Ishikawa (cell line): ENCODE measurements around the gene LDHD.

Experiments used
- CEBPB ChIP-seq: IDR thresholded peaks from 2 replicates; pipeline ENCODE4 v1.6.1; 2012
- CREB1 ChIP-seq: IDR thresholded peaks from 2 replicates; pipeline ENCODE4 v1.6.1; 2012; ENCODE audit warnings: low read depth
- EGR1 ChIP-seq: IDR thresholded peaks from 2 replicates; pipeline ENCODE4 v1.6.1; 2012
- EP300 ChIP-seq: IDR thresholded peaks from 2 replicates; pipeline ENCODE4 v1.6.1; 2012; ENCODE audit warnings: borderline replicate concordance
- FOXM1 ChIP-seq: IDR thresholded peaks from 2 replicates; pipeline ENCODE4 v1.6.1; 2012; ENCODE audit warnings: low read depth, borderline replicate concordance
- MAX ChIP-seq: IDR thresholded peaks from 2 replicates; pipeline ENCODE4 v1.6.1; 2012
- NFIC ChIP-seq: IDR thresholded peaks from 2 replicates; pipeline ENCODE4 v1.6.1; 2012
- RAD21 ChIP-seq: IDR thresholded peaks from 2 replicates; pipeline ENCODE4 v1.6.1; 2012; ENCODE audit warnings: low read depth
- REST ChIP-seq: IDR thresholded peaks from 2 replicates; pipeline ENCODE4 v1.6.1; 2012; ENCODE audit warnings: low read depth, mild to moderate bottlenecking
- TAF1 ChIP-seq: IDR thresholded peaks from 2 replicates; pipeline ENCODE4 v1.6.1; 2012; ENCODE audit warnings: low read depth, mild to moderate bottlenecking
- TCF12 ChIP-seq: IDR thresholded peaks from 2 replicates; pipeline ENCODE4 v1.6.1; 2012; ENCODE audit warnings: low read depth
- TEAD4 ChIP-seq: IDR thresholded peaks from 2 replicates; pipeline ENCODE4 v1.6.1; 2012
- USF1 ChIP-seq: IDR thresholded peaks from 2 replicates; pipeline ENCODE4 v1.6.1; 2012
- YY1 ChIP-seq: IDR thresholded peaks from 2 replicates; pipeline ENCODE4 v1.6.1; 2012; ENCODE audit warnings: low read depth
- ZBTB7A ChIP-seq: IDR thresholded peaks from 2 replicates; pipeline ENCODE4 v1.6.1; 2012; ENCODE audit warnings: low read depth

Gene LDHD

GRCh38 chr16:75068085-75069031 is 48.2 kb downstream of the LDHD start:
- TF ChIP-seq ZBTB7A (no peak), REST (no peak), YY1 (no peak), USF1 (no peak), CEBPB (no peak), TEAD4 (no peak), FOXM1 (no peak), TAF1 (no peak), EGR1 (no peak), TCF12 (no peak), NFIC (no peak), EP300 (no peak), RAD21 (no peak), MAX (no peak), CREB1 (no peak)

GRCh38 chr16:75066861-75067447 is 49.6 kb downstream of the LDHD start:
- TF ChIP-seq ZBTB7A (no peak), REST (no peak), MAX (no peak), TAF1 (no peak), FOXM1 (no peak)

- TF ChIP-seq TEAD4 (peak; percentile 33; the same call in 1 of the 2 replicates), MAX (peak; percentile 58), EGR1 (no peak), EP300 (no peak), NFIC (0 out of 2 replicates have a peak, but pooled peaks have one; percentile 4), TAF1 (no peak), REST (no peak), USF1 (no peak), TCF12 (no peak), ZBTB7A (no peak), CREB1 (no peak), RAD21 (no peak)
Measured at GRCh38 chr16:75065521-75066149, 50.9 kb downstream of the LDHD start.

GRCh38 chr16:75065149-75065505 is 51.5 kb downstream of the LDHD start:
- no peak for TF ChIP-seq USF1
- no peak for TF ChIP-seq TEAD4
- no peak for TF ChIP-seq EGR1
- TF ChIP-seq REST = no peak
- TF ChIP-seq NFIC = 0 out of 2 replicates have a peak, but pooled peaks have one; percentile 4
